BJ (cell line): ENCODE data around the gene CACNA2D4. TPM values are rescaled to one million over a fixed set of nuclear protein-coding genes. Genes with fewer than 3 reads are reported as not detected.
"Not testable (repeated sequence)": the region's sequence is repeated elsewhere in the genome, so short reads cannot be mapped to it uniquely, and the experiment has no call there.

Experiments
- CTCF ChIA-PET: fragments of 350-600 bp; formaldehyde crosslinking; extraction: SDS; loops from one replicate; lab custom pipeline; 2021; ENCODE audit warnings: antibody characterized with exemption, inconsistent platforms; lab: Yijun Ruan, JAX
- POLR2A ChIA-PET: fragments of 300-600 bp; sonication (Branson Sonifier 250); formaldehyde crosslinking; extraction: SDS; loops from one replicate; lab custom pipeline; 2021; ENCODE audit warnings: antibody characterized with exemption; lab: Charles Lee
- DNase-seq: peaks from one replicate; pipeline ENCODE4 v3.0.0-alpha.2; 2011; ENCODE audit warnings: low read depth
- H3K27me3 ChIP-seq: 2 replicates; pipeline ENCODE4 v1.6.0; 2011; ENCODE audit warnings: low read length; ENCODE audit not compliant: control insufficient read depth, insufficient read depth
- H3K36me3 ChIP-seq: 2 replicates; pipeline ENCODE4 v1.5.1; 2011; ENCODE audit warnings: low read length; ENCODE audit not compliant: control insufficient read depth, insufficient read depth
- H3K4me3 ChIP-seq: 2 replicates; pipeline ENCODE4 v1.5.1; 2011; ENCODE audit warnings: low read depth, mild to moderate bottlenecking, control low read depth, low read length
- CTCF ChIP-seq: IDR thresholded peaks from 2 replicates; pipeline ENCODE4 v1.5.1; 2011; ENCODE audit warnings: low read depth, mild to moderate bottlenecking, control low read depth, inconsistent platforms, low read length, moderate library complexity; ENCODE audit not compliant: insufficient read depth
- polyA plus RNA-seq: library from polyadenylated mRNA; depleted of rRNA; stranded (reverse); fragments of >200 nt; gene quantifications from 2 replicates; pipeline ENCODE4 v1.2.3, GENCODE V29; 2011

Gene CACNA2D4
- polyA plus RNA-seq, 1 experiment = 0.39 TPM

- POLR2A ChIA-PET = no interaction called here
- CTCF ChIA-PET = interaction anchor here (1.1 to 2.6 kb wide), 2 partner anchors 16 to 626 kb away, joined by 3 to 10 read pairs; no protein-coding TSS in a partner anchor
Measured at GRCh38 chr12:1956716-1957115, 38.3 kb upstream of the CACNA2D4 start.

GRCh38 chr12:1949771-1950470, 31.5 kb upstream of the CACNA2D4 start:
- no peak for TF ChIP-seq CTCF
- Histone ChIP-seq H3K36me3 (peaks cover 26% of the 10 kb centered on the region), H3K4me3 (no peak overlapping the region), H3K27me3 (no peaks in the 10 kb centered on the region)
- ChIA-PET CTCF (interaction anchor here (1.0 to 2.6 kb wide), 4 partner anchors 10 to 297 kb away, joined by 3 to 20 read pairs (median 4); no protein-coding TSS in a partner anchor), POLR2A (no interaction called here)
- DNase-seq = no peak

More at GRCh38 chr12:1956716-1957115, 38.3 kb upstream of the CACNA2D4 start:
- Histone ChIP-seq H3K36me3 (peaks cover 14% of the 10 kb centered on the region), H3K4me3 (no peak overlapping the region), H3K27me3 (no peaks in the 10 kb centered on the region)
- DNase-seq = no peak
- no peak for TF ChIP-seq CTCF

- CTCF ChIA-PET = interaction anchor here (1.0 to 2.6 kb wide), 4 partner anchors 9 to 296 kb away, joined by 3 to 20 read pairs (median 4); no protein-coding TSS in a partner anchor
- DNase-seq = no peak
- peaks cover 21% of the 10 kb centered on the region for H3K36me3 ChIP-seq
- POLR2A ChIA-PET = no interaction called here
- no peak overlapping the region for H3K4me3 ChIP-seq
- no peak for TF ChIP-seq CTCF
- no peaks in the 10 kb centered on the region for H3K27me3 ChIP-seq
Measured at GRCh38 chr12:1948883-1949282, 30.4 kb upstream of the CACNA2D4 start.

- CTCF ChIA-PET = interaction anchor here (1.5 kb wide), 1 partner anchor 11 kb away, joined by 3 read pairs; no protein-coding TSS in a partner anchor
- H3K36me3 ChIP-seq = peaks cover 12% of the 10 kb centered on the region
- POLR2A ChIA-PET = interaction anchor here (0.6 kb wide), 1 partner anchor 167 kb away, joined by 3 read pairs; no protein-coding TSS in a partner anchor
- TF ChIP-seq CTCF = no peak
- DNase-seq = peak; percentile 39
- no peaks in the 10 kb centered on the region for H3K27me3 ChIP-seq
- H3K4me3 ChIP-seq = no peak overlapping the region
Measured at GRCh38 chr12:1947081-1947480, 28.6 kb upstream of the CACNA2D4 start.

GRCh38 chr12:1946296-1946695, 27.8 kb upstream of the CACNA2D4 start:
- ChIA-PET CTCF (interaction anchor here (0.7 to 1.5 kb wide), 2 partner anchors 10 to 151 kb away, joined by 3 read pairs; no protein-coding TSS in a partner anchor), POLR2A (no interaction called here)
- TF ChIP-seq CTCF = no peak
- peaks cover 12% of the 10 kb centered on the region for H3K36me3 ChIP-seq
- H3K4me3 ChIP-seq = no peak overlapping the region
- no peak for DNase-seq
- H3K27me3 ChIP-seq = no peaks in the 10 kb centered on the region

- H3K4me3 ChIP-seq, DNase-seq, H3K27me3 ChIP-seq, POLR2A ChIA-PET, CTCF ChIA-PET: not testable (repeated sequence)
- peaks cover 12% of the 10 kb centered on the region for H3K36me3 ChIP-seq
Measured at GRCh38 chr12:1945502-1945901, 27.1 kb upstream of the CACNA2D4 start.
